ENCODE results near the gene CACNG4.

Gene CACNG4

GRCh38 chr17:67044016-67044772, 79.7 kb downstream of the CACNG4 start, which contains the start of gene CACNG1:
Gene CACNG1, plus strand, starts transcription at chr17:67044554. Its CDS starts 107 bp downstream, at chr17:67044661.
- no peak for DNase-seq

GRCh38 chr17:67044940-67045339, 80.4 kb downstream of the CACNG4 start:
- DNase-seq: no peak

GRCh38 chr17:67046398-67046797, 81.9 kb downstream of the CACNG4 start:
- DNase-seq: no peak

DNA sequence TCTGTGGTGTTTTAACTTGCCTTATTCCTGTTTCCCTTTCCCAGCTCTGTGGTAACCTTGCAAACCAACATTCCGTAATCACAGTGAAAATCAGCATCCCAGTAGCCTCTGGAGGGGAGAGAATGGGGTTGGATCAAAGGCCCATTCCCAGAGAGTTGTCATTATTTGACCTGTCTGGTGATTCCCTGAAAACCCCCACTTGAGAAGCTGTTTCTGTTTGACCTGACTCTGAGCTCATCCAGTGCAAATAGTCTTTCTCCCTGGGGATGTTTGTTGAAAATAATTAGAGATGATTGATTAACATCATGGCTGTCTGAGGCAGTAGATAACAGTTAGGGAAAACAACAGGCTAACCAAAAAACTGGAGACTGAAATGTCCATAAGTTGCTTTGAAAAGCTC, 82.9 kb downstream of the CACNG4 start:
- peak; percentile 40 for DNase-seq

DNA sequence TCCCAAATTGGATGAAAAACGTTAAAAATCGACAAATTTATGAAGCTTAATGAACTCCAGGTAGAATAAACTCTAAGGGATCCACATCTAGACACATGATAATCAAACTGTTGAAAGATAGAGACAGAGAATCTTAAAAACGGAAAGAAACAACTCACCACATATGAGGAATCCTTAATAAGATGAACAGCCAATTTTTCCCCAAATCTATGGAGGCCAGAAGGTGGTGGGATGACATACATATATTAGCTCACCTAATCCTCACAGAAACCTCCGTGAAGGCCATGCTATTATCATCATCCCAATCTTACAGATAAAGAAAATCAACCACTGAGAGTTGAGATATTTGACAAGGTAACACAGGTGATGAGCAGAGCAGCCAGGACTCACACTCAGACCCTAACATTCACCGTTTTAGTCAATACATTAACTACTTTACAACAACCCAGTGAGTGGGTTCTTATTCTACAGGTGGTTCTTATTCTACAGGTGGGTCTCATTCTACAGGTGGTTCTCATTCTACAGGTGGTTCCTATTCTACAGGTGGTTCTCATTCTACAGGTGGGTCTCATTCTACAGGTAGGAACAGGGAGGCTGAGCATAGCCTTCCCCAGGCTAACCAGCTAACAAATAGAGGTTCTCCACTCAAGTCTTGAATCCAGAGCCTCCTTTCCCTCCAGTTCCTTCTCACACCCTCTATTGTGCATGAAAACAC, 84.7 kb downstream of the CACNG4 start:
- DNase-seq: peak; percentile 13

DNA sequence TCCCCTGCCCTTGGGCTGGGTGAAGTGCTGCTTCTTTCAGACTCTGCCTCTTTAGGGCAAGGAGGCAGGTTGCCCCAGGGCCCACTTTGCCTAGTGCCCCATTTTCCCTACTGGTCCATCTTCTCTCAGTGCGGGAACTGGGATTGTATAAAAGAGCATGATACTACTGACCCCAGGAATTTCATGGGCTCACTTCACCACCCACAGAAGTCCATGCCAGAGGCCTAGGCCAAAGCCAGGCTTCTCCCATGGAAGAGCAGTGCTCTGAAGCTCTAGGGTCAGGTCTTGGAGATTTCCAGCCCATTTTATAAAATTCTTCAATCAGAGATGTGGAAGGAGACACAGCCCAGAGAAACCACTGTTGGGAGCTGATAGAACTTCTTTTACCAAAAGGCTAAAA, 85.6 kb downstream of the CACNG4 start:
- DNase-seq: no peak

- no peak for DNase-seq
Measured at GRCh38 chr17:67050471-67051154, 86.1 kb downstream of the CACNG4 start.

DNA sequence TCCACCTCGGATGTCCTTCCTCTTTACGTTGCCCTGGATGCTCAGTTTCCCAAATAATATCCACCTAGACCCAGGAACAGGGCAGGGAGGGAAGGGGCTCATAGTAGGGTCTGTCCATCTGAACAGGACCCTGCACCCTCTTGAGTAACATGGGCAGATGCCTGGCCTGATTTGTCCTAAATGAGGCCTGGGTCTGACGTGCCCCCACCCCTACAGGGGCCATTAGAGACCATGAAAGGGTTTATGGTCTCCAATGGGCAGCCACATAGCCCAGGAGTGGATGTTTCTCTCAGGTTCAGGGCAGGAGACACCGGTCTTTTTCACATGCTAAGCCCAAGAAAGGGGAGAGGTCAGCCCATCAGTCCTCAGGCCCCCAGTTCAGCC, 86.6 kb downstream of the CACNG4 start:
- DNase-seq: no peak

DNA sequence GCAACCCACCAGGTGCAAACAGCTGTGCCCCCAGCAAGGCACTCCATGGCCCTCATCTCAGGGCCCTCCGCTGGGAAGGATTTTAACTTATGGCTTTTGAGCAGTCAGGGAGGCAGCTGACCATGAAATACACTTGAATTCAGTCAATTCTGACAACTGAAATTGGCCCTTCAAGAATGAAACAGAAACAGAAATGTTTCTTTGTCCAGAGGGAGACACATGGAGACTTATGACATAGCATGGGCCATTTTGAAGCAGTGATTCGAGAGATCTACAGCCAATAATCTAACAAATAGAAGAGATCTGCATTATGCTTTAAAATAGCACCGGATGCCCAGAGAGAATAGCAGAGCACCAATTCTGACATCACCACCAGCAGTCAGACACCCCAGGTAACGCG, 87.3 kb downstream of the CACNG4 start:
- no peak for DNase-seq

DNA sequence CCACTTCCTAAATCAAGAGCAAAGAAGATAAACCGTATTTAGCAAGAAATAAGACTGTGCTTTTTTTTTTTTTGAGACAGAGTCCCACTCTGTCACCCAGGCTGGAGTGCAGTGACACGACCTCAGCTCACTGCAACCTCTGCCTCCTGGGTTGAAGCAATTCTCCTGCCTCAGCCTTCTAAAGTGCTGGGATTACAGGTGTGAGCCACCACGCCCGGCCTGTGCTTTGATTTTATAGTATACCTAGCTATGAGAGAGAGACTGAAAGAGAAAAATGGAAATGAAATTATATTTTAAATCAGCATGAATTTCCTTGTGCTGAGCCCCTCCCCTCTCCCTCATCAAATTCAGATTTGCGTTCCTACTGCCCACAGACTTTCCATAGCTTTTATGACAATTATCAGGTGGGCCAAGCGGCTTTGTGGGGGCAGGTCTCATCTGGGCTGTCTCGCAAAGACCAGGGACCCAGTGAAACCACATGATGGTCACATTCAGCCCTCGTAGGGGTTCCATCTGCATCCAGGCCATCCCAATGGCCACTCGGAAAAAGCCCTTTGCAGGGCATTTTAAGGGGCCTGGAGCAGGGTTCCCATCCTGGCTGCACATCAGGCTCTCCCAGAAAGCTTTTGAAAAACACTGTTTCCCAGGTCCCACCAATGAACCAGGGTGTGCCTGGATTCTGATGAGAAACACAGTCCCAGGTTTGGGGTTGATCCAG, 88.4 kb downstream of the CACNG4 start:
- no peak for DNase-seq

- DNase-seq: no peak
Measured at GRCh38 chr17:67053438-67054000, 89.0 kb downstream of the CACNG4 start.

DNA sequence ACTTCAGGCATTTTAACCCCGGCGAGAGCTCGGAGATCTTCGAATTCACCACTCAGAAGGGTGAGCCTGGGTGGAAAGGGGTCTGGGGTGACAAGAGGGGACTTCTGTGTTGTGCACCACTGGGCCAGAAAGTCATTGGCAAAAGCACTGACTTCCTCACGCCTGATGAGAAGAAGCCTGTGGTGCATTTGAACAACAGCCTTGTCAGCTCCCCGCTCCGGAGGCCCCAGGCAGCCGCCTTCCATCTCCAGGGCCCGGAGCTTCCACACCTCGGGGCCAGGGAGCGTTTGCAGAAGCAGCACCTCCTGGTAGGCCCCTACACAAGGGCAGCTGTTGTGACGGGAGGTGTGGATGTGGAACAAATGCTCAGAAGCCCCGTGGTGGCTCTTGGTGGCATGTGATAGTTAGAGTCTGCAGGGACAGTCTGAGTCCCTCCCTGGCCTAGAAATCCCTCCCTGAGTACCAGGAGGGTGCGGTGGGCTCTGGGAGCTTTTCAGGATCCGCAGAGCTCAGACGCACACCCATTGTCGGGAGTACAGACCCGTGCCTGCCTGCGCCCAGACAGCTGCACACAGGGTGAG, 89.6 kb downstream of the CACNG4 start:
- no peak for DNase-seq

- DNase-seq: no peak
Measured at GRCh38 chr17:67054608-67055007, 90.1 kb downstream of the CACNG4 start.

DNA sequence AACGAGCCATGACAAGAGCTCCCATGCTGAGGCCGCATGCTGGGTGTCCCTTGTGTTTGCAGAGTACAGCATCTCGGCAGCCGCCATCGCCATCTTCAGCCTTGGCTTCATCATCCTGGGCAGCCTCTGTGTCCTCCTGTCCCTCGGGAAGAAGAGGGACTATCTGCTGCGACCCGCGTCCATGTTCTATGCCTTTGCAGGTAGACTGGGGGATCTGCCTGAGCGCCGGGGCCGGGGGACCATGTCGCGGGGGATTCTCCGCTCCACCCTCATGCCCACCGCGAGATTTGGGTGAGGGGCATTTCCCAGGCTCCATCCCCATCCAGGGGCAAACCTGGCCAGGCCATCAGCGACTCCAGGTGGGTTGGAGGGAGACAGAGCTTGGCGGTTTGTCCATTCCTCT, 90.5 kb downstream of the CACNG4 start:
- no peak for DNase-seq

DNA sequence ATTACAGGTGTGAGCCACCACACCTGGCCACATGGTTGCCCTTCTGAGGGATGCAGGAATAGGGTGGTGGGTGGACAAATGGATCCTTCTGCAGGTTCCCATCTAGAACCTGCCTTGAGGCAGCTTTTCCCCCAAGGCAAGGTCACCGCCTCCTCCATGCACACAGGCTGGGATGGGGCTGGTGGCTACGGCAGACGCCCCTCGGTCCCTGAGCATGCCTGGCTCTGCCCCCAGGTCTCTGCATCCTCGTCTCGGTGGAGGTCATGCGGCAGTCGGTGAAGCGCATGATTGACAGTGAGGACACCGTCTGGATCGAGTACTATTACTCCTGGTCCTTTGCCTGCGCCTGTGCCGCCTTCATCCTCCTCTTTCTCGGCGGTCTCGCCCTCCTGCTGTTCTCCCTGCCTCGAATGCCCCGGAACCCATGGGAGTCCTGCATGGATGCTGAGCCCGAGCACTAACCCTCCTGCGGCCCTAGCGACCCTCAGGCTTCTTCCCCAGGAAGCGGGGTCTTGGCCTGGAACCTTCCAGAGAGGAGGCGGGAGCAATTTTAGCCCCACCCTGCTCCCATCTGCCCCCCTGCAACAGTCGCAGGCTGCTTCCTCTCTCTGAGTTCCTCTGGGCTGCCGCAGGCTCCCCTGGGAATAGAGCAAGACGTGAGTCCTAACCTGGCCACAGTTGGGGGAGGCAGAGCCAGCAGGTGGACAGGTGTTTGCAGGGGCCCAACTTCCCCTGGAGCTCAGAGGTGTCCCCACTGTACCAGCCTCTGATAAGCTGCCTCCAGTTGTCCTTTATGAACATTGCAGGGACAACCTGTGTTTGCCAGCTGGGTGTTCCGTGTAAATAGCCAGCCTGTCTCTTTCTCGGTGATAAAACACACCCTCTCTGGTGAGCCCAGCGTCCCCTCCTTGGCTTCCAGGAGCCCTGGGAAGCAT, 91.6 kb downstream of the CACNG4 start:
- peak; percentile 11 for DNase-seq

- no peak for DNase-seq
Measured at GRCh38 chr17:67056746-67057490, 92.4 kb downstream of the CACNG4 start.

DNA sequence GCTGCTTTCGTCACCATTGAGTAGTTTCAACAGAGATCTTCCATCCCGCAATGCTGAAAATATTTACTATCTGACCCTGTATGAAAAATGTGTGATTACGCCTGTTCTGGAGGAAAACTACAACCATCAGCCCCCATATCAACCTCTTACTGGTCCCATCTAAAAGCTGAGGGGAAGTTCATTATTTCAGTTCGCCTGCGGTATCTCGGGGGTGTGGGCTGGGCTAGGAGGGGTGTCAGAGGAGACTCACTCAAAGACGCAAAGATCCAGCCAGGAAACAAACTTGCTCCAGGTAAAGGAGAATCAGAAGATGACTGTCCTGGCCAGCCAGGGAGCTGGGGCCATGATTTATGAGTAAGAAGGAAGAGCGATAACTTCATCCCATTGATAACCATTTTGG, 93.5 kb downstream of the CACNG4 start:
- DNase-seq: no peak

GRCh38 chr17:67059372-67059771, 94.9 kb downstream of the CACNG4 start:
- no peak for DNase-seq

- DNase-seq: no peak
Measured at GRCh38 chr17:67063141-67063540, 98.6 kb downstream of the CACNG4 start.

DNA sequence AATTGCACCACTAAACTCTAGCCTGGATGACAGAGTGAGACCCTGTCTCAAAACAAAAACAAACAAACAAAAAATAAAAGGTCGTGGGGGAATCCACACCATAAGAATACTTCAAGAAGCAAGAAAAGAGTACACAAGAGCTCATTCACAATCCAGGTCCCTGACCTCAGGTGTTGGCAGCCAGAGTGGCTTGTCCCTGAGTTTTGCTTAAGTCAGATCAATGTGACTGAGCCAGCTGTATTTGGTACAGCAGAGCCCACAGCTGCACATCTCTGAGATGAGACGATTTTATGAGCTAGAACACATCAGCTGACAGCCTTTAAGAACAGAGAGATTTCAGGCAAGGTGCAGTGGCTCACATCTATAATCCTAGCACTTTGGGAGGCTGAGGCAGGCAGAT, 102.2 kb downstream of the CACNG4 start:
- DNase-seq: no peak

Measured in DMS53 (cell line).